H1 (cell line): Measurements from ENCODE around the gene MLLT11. TPM values are rescaled to one million over a fixed set of nuclear protein-coding genes. Genes with fewer than 3 reads are reported as not detected.

ENCODE experiments used
- CBX8 ChIP-seq: fragments of 300-800, 300-1000 bp; sonication (generic); IDR thresholded peaks from 2 replicates; pipeline ENCODE4 v1.7.1; 2016; ENCODE audit warnings: low read depth, low read length, borderline replicate concordance
- CTBP2 ChIP-seq: IDR thresholded peaks from 2 replicates; pipeline ENCODE4 v1.7.0; 2011; ENCODE audit warnings: borderline replicate concordance, mild to moderate bottlenecking, moderate library complexity, mixed read lengths, low read length; ENCODE audit not compliant: insufficient read depth, insufficient read length
- E2F6 ChIP-seq: IDR thresholded peaks from 2 replicates; pipeline ENCODE4 v1.6.1; 2012; ENCODE audit warnings: inconsistent platforms
- EZH2 ChIP-seq: fragments of 200-600 bp; sonication (generic); IDR thresholded peaks from 2 replicates; pipeline ENCODE4 v1.7.1; 2012; ENCODE audit warnings: low read depth, mild to moderate bottlenecking, moderate library complexity, low read length, inconsistent platforms; ENCODE audit not compliant: severe bottlenecking
- RBBP5 ChIP-seq: IDR thresholded peaks from 2 replicates; pipeline ENCODE4 v1.7.1; 2012; ENCODE audit warnings: low read depth, mild to moderate bottlenecking, inconsistent platforms, low read length, moderate library complexity, borderline replicate concordance
- SIX5 ChIP-seq: IDR thresholded peaks from 2 replicates; pipeline ENCODE4 v1.6.1; 2011; ENCODE audit warnings: mild to moderate bottlenecking, low read depth, low read length
- SP1 ChIP-seq: IDR thresholded peaks from 2 replicates; pipeline ENCODE4 v1.6.1; 2011; ENCODE audit warnings: low read depth, low read length
- polyA plus RNA-seq, 7 experiments: library from polyadenylated mRNA; depleted of rRNA in 3 of 7; stranded (reverse) in 5 of 7; unstranded in 2 of 7; fragments of >200 nt in 5 of 7; fragments of 200-250 nt in 2 of 7; gene quantifications; 1 replicate in 5 of 7; 2 replicates in 1 of 7; 4 replicates in 1 of 7; pipeline versions ENCODE4 v1.2.1 to v1.2.3, GENCODE V29; 2011 to 2013; ENCODE audit warnings: missing spikeins in 2 of 7, mixed read lengths in 2 of 7
- total RNA-seq: library from RNA; stranded (reverse); fragmentation: NEBNext Ultra II Directional; extraction: Animal tissue kit (Norgen Biotek cat#: 25700); gene quantifications from 2 replicates; pipeline ENCODE4 v1.2.1, GENCODE V29; 2021

The MLLT11 gene
- total and polyA plus RNA-seq, 2 of the 8 experiments (the other 6 are each of a cell fraction or from before 2014, with no cell fraction given): 13.7 to 18.1 TPM

DNA sequence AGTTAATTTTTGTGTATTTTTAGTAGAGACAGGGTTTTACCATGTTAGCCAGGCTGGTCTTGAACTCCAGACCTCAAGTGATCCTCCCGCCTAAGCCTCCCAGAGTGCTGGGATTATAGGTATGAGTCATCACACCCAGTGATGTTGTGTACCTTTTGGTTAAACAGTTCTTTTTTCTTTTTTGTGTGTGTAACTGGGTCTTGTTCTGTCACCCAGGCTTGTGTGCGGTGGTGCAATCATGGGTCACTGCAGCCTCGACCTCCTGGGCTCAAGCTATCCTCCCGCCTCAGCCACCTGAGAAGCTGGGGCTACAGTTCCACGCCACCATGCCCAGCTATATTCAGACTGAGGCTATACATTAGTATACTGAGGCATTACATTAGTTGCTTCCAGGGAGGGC is 48.1 kb downstream of the MLLT11 start (continued):
- no peak for TF ChIP-seq SP1
- TF ChIP-seq SIX5: no peak
- no peak for TF ChIP-seq E2F6
- no peak for TF ChIP-seq EZH2
- TF ChIP-seq RBBP5: no peak
- TF ChIP-seq CBX8: no peak
- no peak for TF ChIP-seq CTBP2
